Pancreas (tissue), 10 donors: ENCODE measurements around the gene DLG3. TPM values are rescaled to one million over a fixed set of nuclear protein-coding genes. Genes with fewer than 3 reads are reported as not detected.
"Not testable (repeated sequence)": the region's sequence is repeated elsewhere in the genome, so short reads cannot be mapped to it uniquely, and the experiment has no call there.

ENCODE experiments used
- ATAC-seq, 4 donors: fragments of 200-7000 bp; cut with Tn5 transposase; one replicate each; pipeline versions ENCODE4 v1.8.0 to v1.9.1; 2020; ENCODE audit warnings: mild to moderate bottlenecking in 4 of 4, moderate library complexity in 4 of 4
- DNase-seq, 6 donors: peaks; one replicate each; pipeline ENCODE4 v3.0.0-alpha.2; 2020
- FAIRE-seq: peaks from 2 replicates; lab custom pipeline; 2012; peaks lifted over from hg19 to GRCh38; lab: Jason Lieb, UNC
- H3K27ac ChIP-seq, 4 donors: fragments of 200-600 bp; sonication (generic); 1 replicate in 3 of 4; 2 replicates in 1 of 4; pipeline versions ENCODE4 v1.5.0 to v1.8.0; 2020
- H3K27me3 ChIP-seq, 4 donors: fragments of 200-600 bp; one replicate each; pipeline ENCODE4 v1.8.0; 2021
- H3K36me3 ChIP-seq, 3 donors: fragments of 200-600 bp; sonication (generic) in 1 of 3; one replicate each; pipeline versions ENCODE4 v1.5.0 to v1.8.0; 2020 to 2021
- H3K4me1 ChIP-seq, 3 donors: fragments of 200-600 bp; one replicate each; pipeline ENCODE4 v1.8.0; 2021
- H3K4me3 ChIP-seq, 4 donors: fragments of 200-600 bp; sonication (generic) in 2 of 4; one replicate each; pipeline versions ENCODE4 v1.5.0 to v1.8.0; 2020 to 2021
- H3K9me3 ChIP-seq, 4 donors: fragments of 200-600 bp; one replicate each; pipeline ENCODE4 v1.8.0; 2021
- WGBS, 2 donors: extraction: QIAGEN DNeasy Blood & Tissue Kit; methylation state at CpG; one replicate each; pipeline ENCODE4 v1.1.7; 2013; 5-methylcytosine and 5-hydroxymethylcytosine counted together
- intact Hi-C, 3 donors: fragments of 100-400 bp; cut with DNase I; formaldehyde crosslinking; loops; one replicate each; pipeline versions ENCODE4 v1.11.1 to v1.14.2; 2022
- polyA plus RNA-seq, 2 donors: library from polyadenylated mRNA; stranded (reverse); fragments of 200-250 nt; gene quantifications; one replicate each; pipeline ENCODE4 v1.2.3, GENCODE V29; 2013
- total RNA-seq, 6 donors: library from RNA; stranded (reverse); fragmentation: NEBNext Ultra II Directional in 4 of 6; extraction: Animal tissue kit (Norgen Biotek cat#: 25700) in 4 of 6; gene quantifications; one replicate each; pipeline versions ENCODE4 v1.2.1 to v1.2.4, GENCODE V29; 2021 to 2023
- TF ChIP-seq, protein P1 (sequence below), 4 donors: fragments of 200-600 bp; sonication (generic) in 3 of 4; IDR thresholded peaks; one replicate each; pipeline versions ENCODE4 v1.5.0 to v1.8.0; 2021; ENCODE audit warnings: antibody characterized with exemption in 4 of 4
- donor health status: healthy with polysubstance abuse.
- donor health status: DM: no; HTN: no; CAD: no; lungs with moderate emphysema.
- donor health status: DM: no; HTN: no; CAD: no.
- donor health status: control.
- donor health status: control.
- donor health status: Bipolar disorder and iron deficiency.
- donor health status: DM: yes; HTN: yes; CAD: no.
- donor health status: DM: no; HTN: no; CAD: no.
- donor health status: DM: no; HTN: no; CAD: no.
- donor health status: DM: yes; HTN: yes; CAD: no.

DLG3 gene
- total RNA-seq (10 to 100 TPM; 35.3 to 55.7 (median 47.1) TPM), polyA plus RNA-seq (10 to 100 TPM; 18.7 to 19.0 TPM)

DNA sequence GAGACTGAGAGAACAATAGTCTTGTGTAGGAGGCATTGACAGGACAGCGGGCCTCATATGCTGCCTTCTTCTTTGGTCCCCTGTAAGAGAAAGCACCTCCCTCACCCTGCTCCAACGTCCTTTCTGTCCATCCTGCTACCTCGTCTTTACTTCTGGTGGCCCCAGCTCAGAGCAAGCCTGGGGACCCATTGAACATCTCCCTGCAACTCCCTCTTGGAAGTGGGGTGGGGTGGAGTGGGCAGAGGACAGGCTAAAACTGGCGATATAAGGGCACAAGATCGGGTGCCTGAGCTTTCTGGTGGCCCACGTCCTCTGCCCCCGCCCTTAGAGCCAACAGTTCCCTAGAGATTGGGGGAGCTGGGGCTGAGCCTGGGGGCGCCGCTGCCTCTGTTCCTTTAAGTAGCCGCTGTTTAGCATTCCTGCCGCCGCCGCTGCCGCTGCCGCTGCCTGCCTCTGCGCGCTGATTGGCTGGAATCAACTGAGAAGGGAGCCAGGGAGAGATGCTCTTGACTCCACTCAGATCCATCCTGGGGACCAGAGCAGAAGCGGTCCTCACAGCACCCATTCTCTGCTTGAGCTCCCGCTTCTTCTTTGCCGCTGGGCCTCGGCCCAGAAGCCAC, at the start of gene DLG3:
DLG3 (plus strand) TSS at position 510 of the 620 bp plus-strand sequence. CDS start 367 bp downstream, outside the sequence.
- peak; percentile 21 to 68 (median 52) for ATAC-seq
- no peaks in the 10 kb centered on the region for H3K36me3 ChIP-seq
- DNase-seq: peak in 1 of 6 donors; percentile 69
- TF ChIP-seq, protein P1, sequence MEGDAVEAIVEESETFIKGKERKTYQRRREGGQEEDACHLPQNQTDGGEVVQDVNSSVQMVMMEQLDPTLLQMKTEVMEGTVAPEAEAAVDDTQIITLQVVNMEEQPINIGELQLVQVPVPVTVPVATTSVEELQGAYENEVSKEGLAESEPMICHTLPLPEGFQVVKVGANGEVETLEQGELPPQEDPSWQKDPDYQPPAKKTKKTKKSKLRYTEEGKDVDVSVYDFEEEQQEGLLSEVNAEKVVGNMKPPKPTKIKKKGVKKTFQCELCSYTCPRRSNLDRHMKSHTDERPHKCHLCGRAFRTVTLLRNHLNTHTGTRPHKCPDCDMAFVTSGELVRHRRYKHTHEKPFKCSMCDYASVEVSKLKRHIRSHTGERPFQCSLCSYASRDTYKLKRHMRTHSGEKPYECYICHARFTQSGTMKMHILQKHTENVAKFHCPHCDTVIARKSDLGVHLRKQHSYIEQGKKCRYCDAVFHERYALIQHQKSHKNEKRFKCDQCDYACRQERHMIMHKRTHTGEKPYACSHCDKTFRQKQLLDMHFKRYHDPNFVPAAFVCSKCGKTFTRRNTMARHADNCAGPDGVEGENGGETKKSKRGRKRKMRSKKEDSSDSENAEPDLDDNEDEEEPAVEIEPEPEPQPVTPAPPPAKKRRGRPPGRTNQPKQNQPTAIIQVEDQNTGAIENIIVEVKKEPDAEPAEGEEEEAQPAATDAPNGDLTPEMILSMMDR (IDR thresholded peaks at IDR 0.05): no peak
- no peaks in the 10 kb centered on the region for H3K4me1 ChIP-seq
- H3K9me3 ChIP-seq: no peaks in the 10 kb centered on the region
- 13 to 24% methylated on average over 21 of the region's 21 CpGs for WGBS, 2 donors
- intact Hi-C loops: loop anchor here in 1 of 3 donors (10.0 kb wide), 1 partner anchor 110 kb away; no protein-coding TSS in a partner anchor
- peak within 1 kb of the TSS in 2 of 4 donors; percentile 20 to 33 for H3K4me3 ChIP-seq
- no peak for FAIRE-seq
- no peak within 1 kb of the TSS for H3K27ac ChIP-seq
- peaks cover 0 to 11% (median 0%) of the 10 kb centered on the region in 4 donors for H3K27me3 ChIP-seq

DNA sequence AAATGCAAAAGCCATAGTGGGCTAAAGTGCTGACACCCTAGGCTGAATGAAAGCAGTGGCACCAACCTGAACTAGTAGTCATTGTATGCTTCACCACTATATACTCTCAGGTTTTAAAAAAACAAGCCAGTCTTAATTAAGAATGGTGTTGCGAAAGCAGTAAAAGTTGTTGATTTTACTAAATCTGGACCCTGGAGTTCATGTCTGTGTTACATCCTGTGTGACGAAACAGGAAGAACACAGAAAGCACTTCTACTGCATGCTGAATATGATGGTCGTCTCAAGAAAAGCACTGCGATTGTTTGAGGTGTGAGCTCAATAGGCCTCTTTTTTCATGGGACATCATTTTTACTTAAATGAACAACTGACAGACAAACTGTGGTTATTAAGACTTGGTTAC, 45.7 kb upstream of the DLG3 start:
- no peak for DNase-seq
- H3K4me3 ChIP-seq: no peak overlapping the region
- no peaks in the 10 kb centered on the region for H3K9me3 ChIP-seq
- no peak for ATAC-seq
- intact Hi-C loops: no loop called here
- TF ChIP-seq, protein P1 (IDR thresholded peaks at IDR 0.05): no peak
- no peak overlapping the region for H3K27ac ChIP-seq
- no peaks in the 10 kb centered on the region for H3K36me3 ChIP-seq
- peaks cover 0 to 5% (median 0%) of the 10 kb centered on the region in 4 donors for H3K27me3 ChIP-seq
- WGBS, 2 donors: 82 to 86% methylated on average over 4 of the region's 4 CpGs
- FAIRE-seq: no peak
- no peaks in the 10 kb centered on the region for H3K4me1 ChIP-seq

DNA sequence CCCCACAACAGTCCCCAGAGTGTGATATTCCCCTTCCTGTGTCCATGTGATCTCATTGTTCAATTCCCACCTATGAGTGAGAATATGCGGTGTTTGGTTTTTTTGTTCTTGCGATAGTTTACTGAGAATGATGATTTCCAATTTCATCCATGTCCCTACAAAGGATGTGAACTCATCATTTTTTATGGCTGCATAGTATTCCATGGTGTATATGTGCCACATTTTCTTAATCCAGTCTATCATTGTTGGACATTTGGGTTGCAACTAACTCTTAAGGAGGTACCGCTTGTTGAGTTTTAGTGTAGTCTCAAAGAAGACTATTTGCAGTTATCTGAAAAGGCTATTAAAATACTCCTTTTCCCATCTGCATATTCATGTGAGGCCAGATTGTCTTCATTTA, 44.5 kb upstream of the DLG3 start:
- H3K36me3 ChIP-seq, H3K27me3 ChIP-seq, intact Hi-C loops, H3K4me1 ChIP-seq, H3K27ac ChIP-seq, H3K4me3 ChIP-seq, H3K9me3 ChIP-seq, DNase-seq, FAIRE-seq, ATAC-seq: not testable (repeated sequence)
- WGBS, 2 donors: 91 to 95% methylated on average over 1 of the region's 3 CpGs

DNA sequence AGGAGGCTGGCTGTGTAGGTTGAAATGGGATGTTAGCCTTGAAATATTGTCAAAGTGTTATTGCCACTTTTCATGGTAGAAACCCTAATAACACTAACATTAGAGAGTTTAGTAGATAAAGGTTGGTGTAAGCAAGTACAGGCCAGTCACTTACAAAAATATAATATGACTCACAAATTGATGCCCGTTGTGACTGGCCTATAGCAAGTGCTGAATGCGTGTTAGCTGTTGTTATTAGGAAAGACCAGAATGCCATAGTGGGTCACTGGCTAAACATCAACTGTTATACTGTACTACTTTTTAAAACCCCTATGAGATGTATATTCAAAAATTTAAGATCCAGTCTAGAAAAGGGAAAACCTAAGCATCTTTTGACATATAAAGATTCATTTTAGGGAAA, 41.9 kb upstream of the DLG3 start:
- TF ChIP-seq, protein P1 (IDR thresholded peaks at IDR 0.05): no peak
- no peak for DNase-seq
- 70 to 96% methylated on average over 2 of the region's 2 CpGs for WGBS, 2 donors
- Histone ChIP-seq H3K4me3 (no peak overlapping the region), H3K9me3 (no peaks in the 10 kb centered on the region), H3K27ac (no peak overlapping the region), H3K36me3 (no peaks in the 10 kb centered on the region), H3K27me3 (peaks cover 0 to 2% (median 0%) of the 10 kb centered on the region in 4 donors), H3K4me1 (no peaks in the 10 kb centered on the region)
- intact Hi-C loops: no loop called here
- no peak for FAIRE-seq
- no peak for ATAC-seq

DNA sequence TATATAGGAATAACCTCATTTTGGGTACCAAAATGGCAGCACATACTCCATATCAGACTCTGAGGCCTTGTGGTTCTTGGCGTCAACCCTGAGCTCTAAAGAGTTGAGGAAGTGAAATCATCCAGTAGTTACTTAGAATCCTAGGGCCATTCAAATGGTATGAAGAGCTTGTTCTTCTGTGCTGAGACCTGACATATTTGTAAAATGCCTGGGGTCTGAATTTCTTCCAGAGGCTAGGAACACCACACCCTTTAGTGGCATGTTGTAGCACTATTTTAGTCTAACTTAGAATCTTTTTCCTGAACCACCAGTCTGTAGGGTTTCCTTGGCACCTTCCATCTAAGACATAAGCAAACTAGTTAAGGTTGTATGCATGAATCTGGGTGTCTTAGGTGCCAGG, 39.6 kb upstream of the DLG3 start:
- Histone ChIP-seq H3K9me3 (no peaks in the 10 kb centered on the region), H3K36me3 (no peaks in the 10 kb centered on the region), H3K4me3 (no peak overlapping the region), H3K27me3 (peaks cover 0 to 2% (median 0%) of the 10 kb centered on the region in 4 donors), H3K4me1 (no peaks in the 10 kb centered on the region), H3K27ac (no peak overlapping the region)
- ATAC-seq (no peak), FAIRE-seq (no peak), DNase-seq (no peak)
- intact Hi-C loops: no loop called here
- TF ChIP-seq, protein P1 (IDR thresholded peaks at IDR 0.05): no peak
- 75 to 88% methylated on average over 1 of the region's 1 CpG for WGBS, 2 donors
